ENCODE measurements around the gene ZNF256.

Gene ZNF256

DNA sequence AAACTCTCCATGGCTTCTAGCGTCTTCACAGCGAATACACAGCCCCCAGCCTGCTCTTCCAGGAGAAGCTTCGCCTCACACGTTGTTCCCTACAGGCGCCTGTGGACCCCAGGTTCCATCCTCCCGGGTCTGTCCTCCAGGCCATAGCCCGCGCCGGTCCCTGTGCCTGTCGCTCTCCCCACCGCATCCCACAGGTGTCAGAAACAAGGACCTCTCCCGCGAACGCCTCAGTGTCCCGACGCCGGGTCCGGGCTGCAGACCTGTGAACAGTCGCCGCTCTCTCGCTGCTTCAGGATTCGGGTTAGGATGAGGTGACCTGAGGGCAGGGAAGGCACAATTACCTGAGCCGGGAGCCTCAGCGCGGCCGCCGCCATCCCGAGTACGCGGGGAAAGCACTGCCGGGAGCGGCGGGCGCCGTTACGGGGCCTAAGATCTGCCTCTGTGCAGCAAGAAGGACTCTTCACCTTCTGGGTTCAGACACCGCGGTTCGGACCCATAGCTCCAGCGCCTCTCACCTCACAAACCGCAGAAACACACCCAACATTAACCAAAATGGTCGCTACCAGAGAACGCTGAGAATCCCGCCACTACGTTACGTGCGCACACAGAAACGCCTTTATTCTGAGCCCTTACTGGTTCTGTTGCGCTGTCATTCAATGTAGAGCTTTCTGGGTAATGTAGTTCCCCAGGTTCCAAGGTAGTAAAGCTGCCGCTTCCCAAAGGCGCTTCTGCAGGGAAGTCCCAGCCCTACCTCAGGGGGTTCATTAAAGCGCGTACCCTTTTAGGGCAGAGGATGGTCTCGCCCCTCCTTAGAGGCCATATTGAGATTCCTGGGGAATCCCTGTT lies 12.5 kb downstream of the ZNF256 start, which contains the start of gene ZNF418:
ZNF418 (minus strand) TSS at position 583 of the 846 bp plus-strand sequence. CDS start 1,580 bp downstream, outside the sequence.
- TF ChIP-seq POLR2AphosphoS5 (IDR thresholded peaks at IDR 0.05; ENCODE audit: low read depth, low read length): peak; percentile 81
- TF ChIP-seq FOXP2 (optimal IDR thresholded peaks at IDR 0.05; ENCODE audit: borderline replicate concordance, extremely low read depth, extremely low read length, insufficient read depth): no peak
- peak; percentile 31; the same call in 1 of the 2 replicates for TF ChIP-seq SIN3A (IDR thresholded peaks at IDR 0.05; ENCODE audit: borderline replicate concordance, insufficient read depth, low read length)
- TF ChIP-seq, protein P1, sequence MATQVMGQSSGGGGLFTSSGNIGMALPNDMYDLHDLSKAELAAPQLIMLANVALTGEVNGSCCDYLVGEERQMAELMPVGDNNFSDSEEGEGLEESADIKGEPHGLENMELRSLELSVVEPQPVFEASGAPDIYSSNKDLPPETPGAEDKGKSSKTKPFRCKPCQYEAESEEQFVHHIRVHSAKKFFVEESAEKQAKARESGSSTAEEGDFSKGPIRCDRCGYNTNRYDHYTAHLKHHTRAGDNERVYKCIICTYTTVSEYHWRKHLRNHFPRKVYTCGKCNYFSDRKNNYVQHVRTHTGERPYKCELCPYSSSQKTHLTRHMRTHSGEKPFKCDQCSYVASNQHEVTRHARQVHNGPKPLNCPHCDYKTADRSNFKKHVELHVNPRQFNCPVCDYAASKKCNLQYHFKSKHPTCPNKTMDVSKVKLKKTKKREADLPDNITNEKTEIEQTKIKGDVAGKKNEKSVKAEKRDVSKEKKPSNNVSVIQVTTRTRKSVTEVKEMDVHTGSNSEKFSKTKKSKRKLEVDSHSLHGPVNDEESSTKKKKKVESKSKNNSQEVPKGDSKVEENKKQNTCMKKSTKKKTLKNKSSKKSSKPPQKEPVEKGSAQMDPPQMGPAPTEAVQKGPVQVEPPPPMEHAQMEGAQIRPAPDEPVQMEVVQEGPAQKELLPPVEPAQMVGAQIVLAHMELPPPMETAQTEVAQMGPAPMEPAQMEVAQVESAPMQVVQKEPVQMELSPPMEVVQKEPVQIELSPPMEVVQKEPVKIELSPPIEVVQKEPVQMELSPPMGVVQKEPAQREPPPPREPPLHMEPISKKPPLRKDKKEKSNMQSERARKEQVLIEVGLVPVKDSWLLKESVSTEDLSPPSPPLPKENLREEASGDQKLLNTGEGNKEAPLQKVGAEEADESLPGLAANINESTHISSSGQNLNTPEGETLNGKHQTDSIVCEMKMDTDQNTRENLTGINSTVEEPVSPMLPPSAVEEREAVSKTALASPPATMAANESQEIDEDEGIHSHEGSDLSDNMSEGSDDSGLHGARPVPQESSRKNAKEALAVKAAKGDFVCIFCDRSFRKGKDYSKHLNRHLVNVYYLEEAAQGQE (IDR thresholded peaks at IDR 0.05; ENCODE audit: insufficient read depth in 1 of 2, low read depth in 2 of 2, low read length in 2 of 2): no peak
- TF ChIP-seq TAF1 (IDR thresholded peaks at IDR 0.05; ENCODE audit: borderline replicate concordance, insufficient read depth, low read length): 0 out of 2 replicates have a peak, but pooled peaks have one; percentile 28

DNA sequence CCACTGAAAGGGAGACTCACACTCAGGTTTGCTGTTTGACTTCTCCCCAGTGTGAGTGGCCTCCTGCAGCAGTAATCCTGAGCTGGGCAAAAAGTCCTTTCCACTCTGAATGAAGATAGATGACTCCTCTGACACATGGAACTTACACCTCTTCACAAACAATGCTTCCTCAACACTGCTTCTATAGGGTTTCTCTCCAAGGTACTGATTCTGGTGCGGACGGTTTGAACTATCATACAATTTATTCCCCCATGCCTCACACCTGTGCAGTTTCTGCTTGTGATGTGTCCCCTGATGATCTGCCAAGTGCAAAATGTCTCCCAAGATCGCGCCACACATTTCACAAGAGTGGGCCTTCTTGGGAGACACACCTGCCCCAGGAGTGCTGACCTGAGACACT lies 19.9 kb downstream of the ZNF256 start:
- TF ChIP-seq TAF1 (IDR thresholded peaks at IDR 0.05; ENCODE audit: borderline replicate concordance, insufficient read depth, low read length) (no peak), FOXP2 (optimal IDR thresholded peaks at IDR 0.05; ENCODE audit: borderline replicate concordance, extremely low read depth, extremely low read length, insufficient read depth) (no peak), POLR2AphosphoS5 (IDR thresholded peaks at IDR 0.05; ENCODE audit: low read depth, low read length) (no peak), SIN3A (IDR thresholded peaks at IDR 0.05; ENCODE audit: borderline replicate concordance, insufficient read depth, low read length) (no peak)
- TF ChIP-seq, protein P1 (IDR thresholded peaks at IDR 0.05; ENCODE audit: insufficient read depth in 1 of 2, low read depth in 2 of 2, low read length in 2 of 2): 0 out of 4 replicates have a peak, but pooled peaks of 1 of the 2 experiments have one; percentile 39

DNA sequence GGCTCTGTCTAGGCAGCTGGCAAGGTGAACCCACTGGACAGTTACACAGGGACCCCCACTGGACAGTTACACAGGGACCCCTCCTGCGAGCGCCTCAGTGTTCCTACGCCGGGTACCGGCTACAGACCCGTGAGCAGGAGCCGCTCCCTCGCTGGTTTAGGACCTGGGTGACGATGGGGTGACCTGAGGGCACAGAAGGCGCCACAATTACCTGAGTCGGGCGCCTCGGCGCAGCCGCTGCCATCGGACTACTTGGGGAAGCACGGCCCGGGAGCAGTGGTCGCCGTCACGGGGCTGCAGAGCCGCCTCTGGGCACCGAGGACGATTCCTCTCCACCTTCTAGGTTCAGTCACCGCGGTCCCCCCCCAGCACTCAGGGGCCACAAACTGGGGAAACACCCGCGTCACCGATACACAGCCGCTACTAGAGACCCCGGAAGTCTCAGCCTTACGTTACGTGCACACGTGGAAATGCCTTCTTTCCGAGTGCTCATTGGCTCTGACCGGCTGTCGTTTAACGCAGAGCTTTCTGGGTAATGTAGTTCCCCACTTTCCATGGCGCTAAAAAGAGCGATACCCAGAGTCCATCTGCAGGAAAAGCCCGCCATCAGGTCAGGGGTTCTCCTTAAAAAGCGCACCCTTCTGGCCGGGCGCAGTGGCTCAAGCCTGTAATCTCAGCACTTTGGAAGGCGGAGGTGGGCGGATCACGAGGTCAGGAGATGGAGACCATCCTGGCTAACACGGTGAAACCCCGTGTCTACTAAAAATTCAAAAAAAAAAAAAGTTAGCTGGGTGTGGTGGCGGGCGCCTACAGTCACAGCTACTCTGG lies 31.1 kb downstream of the ZNF256 start, which contains the start of gene ZNF417:
ZNF417 (minus strand) TSS at position 425 of the 828 bp plus-strand sequence; CDS start at position 244, 181 bp downstream.
- peak; percentile 52; the same call in 1 of the 2 replicates for TF ChIP-seq POLR2AphosphoS5 (IDR thresholded peaks at IDR 0.05; ENCODE audit: low read depth, low read length)

DNA sequence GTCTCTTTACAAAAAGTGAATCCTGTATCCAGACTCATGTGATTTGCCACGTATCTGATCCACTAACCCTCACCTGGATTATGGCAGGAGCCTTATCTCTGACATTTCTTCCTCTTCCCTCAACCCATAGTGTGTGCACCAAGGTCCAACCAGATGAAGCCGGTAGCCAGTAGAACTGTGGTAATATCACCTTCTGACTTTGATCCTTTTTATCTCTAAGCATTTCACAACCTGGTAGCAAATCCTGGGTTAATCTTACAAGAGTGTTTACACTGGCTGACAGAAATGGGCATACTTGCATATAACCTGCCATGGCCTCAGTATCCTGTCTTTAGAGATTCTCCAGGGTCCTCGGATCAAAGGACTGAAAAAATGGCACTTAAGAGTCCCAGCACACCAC lies 33.0 kb downstream of the ZNF256 start:
- TF ChIP-seq TAF1 (IDR thresholded peaks at IDR 0.05; ENCODE audit: borderline replicate concordance, insufficient read depth, low read length) (no peak), POLR2AphosphoS5 (IDR thresholded peaks at IDR 0.05; ENCODE audit: low read depth, low read length) (no peak), SIN3A (IDR thresholded peaks at IDR 0.05; ENCODE audit: borderline replicate concordance, insufficient read depth, low read length) (no peak)
- TF ChIP-seq, protein P1 (IDR thresholded peaks at IDR 0.05; ENCODE audit: insufficient read depth in 1 of 2, low read depth in 2 of 2, low read length in 2 of 2): no peak

DNA sequence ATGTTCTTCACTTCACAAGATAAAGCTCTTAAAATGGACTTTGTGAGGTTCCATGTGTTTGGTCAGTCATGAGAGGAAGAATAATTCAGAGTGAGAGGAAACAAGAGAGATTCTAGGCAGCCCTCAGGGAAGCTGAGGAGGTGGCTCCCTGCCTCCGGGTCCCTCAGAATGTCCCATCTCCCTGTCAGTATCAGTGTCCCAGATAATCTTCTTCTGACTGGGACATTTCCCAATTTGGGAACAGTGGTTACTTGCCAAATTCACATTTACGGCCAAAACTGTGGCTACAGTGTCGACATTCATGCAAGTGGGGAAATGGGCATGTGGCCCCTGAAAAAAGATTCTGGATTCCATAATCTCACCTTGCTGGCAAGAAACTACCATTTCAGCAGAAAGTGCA lies 40.1 kb downstream of the ZNF256 start:
- TF ChIP-seq, protein P1 (IDR thresholded peaks at IDR 0.05; ENCODE audit: insufficient read depth in 1 of 2, low read depth in 2 of 2, low read length in 2 of 2): no peak
- no peak for TF ChIP-seq FOXP2 (optimal IDR thresholded peaks at IDR 0.05; ENCODE audit: borderline replicate concordance, extremely low read depth, extremely low read length, insufficient read depth)
- TF ChIP-seq TAF1 (IDR thresholded peaks at IDR 0.05; ENCODE audit: borderline replicate concordance, insufficient read depth, low read length): no peak
- no peak for TF ChIP-seq POLR2AphosphoS5 (IDR thresholded peaks at IDR 0.05; ENCODE audit: low read depth, low read length)
- no peak for TF ChIP-seq SIN3A (IDR thresholded peaks at IDR 0.05; ENCODE audit: borderline replicate concordance, insufficient read depth, low read length)

Measured in PFSK-1 (cell line).